ENCODE measurements around the gene FHL1.

DNA sequence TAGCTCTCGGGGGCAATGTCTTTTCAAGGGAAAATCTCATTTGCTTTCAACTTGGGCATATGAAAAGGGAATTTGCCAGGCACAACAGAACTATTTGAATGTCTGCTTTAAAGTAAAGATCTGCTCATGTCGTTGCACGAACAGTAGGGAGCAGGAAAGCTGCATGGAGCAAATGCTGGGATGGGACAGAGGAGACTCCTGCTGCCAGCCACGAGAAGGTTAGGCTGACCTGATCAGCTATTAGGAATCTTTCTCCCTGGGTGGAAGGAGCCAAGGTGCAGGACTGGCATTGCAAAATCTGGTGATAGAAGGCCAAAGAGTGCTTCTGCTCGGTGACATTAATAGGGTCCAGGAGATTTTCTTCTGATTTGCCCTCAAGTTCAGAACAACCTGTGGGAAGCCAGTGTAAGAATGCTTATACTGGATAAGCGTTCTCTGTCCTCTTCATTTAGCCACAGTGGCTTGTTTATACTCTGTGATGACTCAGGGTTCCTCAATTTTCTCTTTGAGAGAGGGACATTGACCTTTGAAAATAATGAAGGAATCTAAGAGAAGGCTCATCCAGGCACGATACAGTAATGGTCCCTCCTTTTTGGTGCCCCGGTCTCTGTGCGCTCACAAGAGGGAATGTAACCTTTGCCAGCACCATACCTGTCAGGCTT lies 22.9 kb downstream of the FHL1 start:
- no peak for TF ChIP-seq POLR2A (IDR thresholded peaks at IDR 0.05)
- TF ChIP-seq, protein P1, sequence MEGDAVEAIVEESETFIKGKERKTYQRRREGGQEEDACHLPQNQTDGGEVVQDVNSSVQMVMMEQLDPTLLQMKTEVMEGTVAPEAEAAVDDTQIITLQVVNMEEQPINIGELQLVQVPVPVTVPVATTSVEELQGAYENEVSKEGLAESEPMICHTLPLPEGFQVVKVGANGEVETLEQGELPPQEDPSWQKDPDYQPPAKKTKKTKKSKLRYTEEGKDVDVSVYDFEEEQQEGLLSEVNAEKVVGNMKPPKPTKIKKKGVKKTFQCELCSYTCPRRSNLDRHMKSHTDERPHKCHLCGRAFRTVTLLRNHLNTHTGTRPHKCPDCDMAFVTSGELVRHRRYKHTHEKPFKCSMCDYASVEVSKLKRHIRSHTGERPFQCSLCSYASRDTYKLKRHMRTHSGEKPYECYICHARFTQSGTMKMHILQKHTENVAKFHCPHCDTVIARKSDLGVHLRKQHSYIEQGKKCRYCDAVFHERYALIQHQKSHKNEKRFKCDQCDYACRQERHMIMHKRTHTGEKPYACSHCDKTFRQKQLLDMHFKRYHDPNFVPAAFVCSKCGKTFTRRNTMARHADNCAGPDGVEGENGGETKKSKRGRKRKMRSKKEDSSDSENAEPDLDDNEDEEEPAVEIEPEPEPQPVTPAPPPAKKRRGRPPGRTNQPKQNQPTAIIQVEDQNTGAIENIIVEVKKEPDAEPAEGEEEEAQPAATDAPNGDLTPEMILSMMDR (IDR thresholded peaks at IDR 0.05), result no peak

Data from lower leg skin (tissue), 3 donors.